Activated naive CD4-positive, alpha-beta T cell (primary cell): ENCODE measurements around the gene PDZD7.
"Not testable (repeated sequence)": the region's sequence is repeated elsewhere in the genome, so short reads cannot be mapped to it uniquely, and the experiment has no call there.

Experiments used
- DNase-seq, 4 experiments: peaks; one replicate each; lab custom pipeline; 2025; lab: John Stamatoyannopoulos, UW

The PDZD7 gene

DNA sequence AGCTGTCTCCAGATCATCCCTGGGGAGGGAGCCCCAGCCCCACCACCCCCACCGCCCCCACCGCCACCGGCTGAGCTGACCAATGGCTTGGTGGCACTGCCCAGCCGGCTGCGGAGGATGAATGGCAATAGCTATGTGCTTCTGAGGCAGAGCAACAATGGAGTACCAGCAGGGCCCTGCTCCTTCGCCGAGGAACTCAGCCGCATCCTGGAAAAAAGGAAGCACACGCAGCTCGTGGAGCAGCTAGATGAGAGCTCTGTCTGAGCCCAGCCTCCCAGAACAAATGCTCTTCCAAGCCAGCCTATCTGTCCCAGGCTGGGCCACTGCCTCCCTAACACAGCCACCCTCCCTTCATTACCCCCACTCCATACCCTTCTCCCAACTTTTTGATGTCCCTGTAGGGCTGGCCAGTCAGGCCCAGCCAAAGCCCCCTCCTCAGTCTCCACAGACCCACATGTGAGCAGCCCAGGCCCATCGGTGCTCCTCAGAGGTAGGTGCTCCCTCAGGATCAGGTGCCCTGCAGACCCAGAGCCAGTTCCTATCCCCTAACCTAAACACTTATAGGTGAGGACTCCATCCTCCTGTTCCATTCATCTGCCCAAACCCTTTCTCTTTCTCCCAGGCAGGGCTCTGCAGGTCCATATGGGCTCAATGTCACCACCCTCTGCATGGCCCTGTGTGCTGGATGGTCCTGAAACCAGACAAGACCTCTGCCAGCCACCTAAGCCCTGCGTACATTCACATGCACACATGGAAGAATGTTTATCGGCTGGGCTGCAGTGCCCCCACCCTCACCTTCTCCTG lies 46.9 kb downstream of the PDZD7 start:
- DNase-seq: no peak

DNA sequence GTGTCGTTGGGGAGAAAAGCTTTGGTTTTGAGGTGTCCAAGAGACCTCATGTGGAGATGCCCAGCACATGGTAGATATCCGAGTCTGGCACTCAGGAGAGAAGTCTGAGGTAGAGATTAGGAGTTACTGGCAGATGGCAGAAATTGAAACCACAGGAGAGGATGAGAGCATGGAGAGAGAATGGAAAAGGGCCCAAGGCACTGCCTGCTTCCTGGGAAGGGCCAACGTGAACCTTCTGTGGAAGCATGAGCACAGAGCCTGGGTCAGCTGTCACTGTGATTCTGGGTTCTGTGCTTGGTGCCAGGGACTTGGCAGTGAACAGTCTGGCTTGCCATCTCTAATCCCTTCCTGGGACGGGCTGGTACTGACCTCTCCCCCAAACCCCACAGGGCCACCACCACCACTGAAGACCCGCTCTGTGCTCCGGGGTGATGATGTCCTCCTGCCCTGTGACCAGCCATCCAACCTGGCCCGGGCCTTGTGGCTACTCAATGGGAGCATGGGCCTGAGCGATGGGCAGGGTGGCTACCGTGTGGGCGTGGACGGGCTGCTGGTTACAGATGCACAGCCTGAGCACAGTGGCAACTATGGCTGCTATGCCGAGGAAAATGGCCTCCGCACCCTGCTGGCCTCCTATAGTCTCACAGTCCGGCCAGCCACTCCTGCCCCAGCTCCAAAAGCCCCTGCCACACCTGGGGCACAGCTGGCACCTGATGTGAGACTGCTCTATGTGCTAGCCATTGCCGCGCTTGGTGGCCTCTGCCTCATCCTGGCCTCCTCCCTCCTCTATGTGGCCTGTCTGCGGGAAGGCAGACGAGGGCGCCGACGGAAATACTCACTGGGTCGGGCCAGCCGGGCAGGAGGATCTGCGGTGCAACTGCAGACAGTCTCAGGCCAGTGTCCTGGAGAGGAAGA lies 47.8 kb downstream of the PDZD7 start:
- no peak for DNase-seq

DNA sequence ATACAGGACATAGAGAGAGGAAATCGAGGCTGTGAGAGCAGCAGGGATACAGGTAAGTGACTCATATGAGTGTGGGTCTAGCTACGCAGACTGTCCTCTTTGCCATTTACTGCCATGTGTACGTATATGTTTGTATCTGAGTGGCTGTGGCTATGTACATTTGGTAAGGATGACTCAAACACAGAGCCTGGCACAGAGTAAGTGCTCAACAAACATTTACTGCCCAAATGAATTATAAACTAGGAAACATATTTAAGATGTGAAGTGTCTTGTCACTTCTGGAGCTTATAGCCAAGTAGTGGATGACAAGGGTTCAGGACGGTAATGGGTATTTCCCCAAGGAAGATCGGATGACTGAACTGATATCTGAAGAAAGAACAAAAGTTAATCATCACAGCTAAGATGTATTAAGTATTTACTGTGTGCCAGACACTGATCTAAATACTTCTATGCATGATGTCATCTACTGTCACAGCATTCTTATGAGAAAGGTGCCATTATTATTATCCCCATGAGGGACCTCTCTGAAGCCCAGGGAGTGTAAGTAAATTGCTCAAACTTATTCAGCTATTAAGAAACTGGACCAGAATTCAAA lies 49.7 kb downstream of the PDZD7 start:
- no peak for DNase-seq

DNA sequence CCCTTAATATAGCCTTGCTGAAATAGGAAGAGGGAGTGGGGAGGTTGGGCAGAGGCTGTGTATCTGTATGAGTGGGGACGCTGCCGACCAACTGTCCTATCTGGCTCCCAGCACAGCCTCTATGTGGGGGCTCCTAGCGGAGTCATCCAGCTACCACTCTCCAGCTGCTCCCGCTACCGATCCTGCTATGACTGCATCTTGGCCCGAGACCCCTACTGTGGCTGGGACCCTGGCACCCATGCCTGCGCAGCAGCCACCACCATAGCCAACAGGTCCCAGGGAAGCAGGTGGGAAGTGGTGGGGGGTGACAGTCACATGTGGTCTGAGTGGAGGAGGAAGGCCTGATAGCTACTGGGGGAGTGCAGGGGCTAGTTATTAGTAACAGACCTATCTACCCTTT lies 50.2 kb downstream of the PDZD7 start:
- DNase-seq: no peak

DNA sequence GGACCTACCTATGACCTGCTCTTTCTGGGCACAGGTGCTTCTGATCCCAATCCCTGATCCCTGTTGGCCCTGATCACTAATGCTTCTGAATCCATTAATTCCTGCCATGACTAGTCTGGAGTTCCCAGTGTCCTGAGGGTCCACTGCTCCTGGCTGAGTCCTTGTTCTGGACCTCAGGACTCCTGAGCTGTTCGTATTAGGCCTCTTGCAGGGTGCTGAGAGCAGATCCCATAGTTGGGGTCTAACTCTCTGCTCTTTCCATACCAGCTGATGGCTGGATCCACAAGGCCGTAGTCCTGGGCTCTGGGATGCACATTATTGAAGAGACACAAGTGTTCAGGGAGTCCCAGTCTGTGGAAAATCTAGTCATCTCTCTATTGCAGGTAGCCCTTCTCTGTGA lies 50.6 kb downstream of the PDZD7 start:
- no peak for DNase-seq

DNA sequence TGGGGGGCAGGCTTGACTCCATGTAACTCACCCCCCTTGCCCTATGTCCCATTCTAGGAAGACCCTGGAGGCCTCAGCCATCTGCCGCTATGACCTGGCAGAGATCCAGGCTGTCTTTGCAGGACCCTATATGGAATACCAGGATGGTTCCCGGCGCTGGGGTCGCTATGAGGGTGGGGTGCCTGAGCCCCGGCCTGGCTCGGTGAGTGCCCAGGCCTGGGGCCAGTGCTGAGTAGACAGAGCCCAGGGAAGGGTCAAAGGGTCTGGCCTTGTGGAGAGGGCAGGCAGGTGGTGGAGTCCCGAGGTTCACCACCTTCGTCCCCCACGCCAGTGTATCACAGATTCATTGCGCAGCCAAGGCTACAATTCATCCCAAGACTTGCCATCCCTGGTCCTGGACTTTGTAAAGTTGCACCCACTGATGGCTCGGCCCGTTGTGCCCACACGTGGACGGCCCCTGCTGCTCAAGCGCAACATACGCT lies 51.1 kb downstream of the PDZD7 start:
- DNase-seq: no peak

- no peak for DNase-seq
Measured at GRCh38 chr10:100978901-100979195, 52.1 kb downstream of the PDZD7 start.

DNA sequence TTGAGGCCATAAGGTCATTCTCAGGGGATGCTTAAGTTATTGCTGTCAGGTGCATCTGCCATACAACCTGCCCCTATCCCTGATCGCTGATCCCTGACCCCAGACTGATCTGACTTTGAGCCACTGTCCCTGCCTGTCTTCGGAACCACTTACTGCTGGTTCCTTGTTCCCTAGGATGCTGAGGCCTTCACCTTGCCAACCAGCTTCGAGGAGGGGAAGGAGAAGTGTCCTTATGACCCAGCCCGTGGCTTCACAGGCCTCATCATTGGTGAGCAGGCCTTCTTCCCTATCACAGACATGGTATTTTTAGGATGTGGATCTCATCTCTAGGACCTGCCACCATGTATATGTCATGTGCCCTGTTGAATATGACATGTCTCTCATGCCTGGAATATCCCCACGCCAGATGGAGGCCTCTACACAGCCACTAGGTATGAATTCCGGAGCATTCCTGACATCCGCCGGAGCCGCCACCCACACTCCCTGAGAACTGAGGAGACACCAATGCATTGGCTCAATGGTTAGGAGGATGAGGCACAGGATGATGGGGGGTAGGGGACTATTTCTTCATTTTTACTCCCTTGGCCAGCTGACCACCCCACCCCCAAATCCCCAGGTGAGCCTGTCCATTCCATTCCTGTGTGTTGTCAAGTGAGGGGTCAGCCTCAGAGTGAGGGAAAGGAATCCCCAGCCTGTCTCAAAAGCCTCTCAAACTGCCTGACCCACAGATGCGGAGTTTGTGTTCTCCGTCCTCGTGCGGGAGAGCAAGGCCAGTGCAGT lies 52.6 kb downstream of the PDZD7 start:
- DNase-seq: no peak

DNA sequence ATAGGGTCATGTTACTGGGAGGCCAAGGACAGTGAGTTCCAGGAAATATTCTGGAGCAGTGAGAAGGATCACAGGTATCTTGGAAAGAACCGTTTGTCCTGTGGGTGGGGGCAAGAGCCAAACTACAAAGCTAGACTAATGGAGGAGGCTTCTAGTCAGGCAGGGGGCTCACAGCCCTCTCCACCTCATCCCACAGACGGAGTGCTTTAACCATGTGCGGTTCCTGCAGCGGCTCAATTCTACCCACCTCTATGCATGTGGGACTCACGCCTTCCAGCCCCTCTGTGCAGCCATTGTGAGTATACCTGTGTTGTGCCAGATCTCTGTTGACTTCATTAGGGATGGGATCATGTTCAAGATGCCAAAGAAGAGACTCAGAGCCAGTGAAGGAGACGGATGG lies 53.5 kb downstream of the PDZD7 start:
- no peak for DNase-seq

- no peak for DNase-seq
Measured at GRCh38 chr10:100976906-100977305, 54.0 kb downstream of the PDZD7 start.

- DNase-seq: not testable (repeated sequence)
Measured at GRCh38 chr10:100975397-100975796, 55.5 kb downstream of the PDZD7 start.

DNA sequence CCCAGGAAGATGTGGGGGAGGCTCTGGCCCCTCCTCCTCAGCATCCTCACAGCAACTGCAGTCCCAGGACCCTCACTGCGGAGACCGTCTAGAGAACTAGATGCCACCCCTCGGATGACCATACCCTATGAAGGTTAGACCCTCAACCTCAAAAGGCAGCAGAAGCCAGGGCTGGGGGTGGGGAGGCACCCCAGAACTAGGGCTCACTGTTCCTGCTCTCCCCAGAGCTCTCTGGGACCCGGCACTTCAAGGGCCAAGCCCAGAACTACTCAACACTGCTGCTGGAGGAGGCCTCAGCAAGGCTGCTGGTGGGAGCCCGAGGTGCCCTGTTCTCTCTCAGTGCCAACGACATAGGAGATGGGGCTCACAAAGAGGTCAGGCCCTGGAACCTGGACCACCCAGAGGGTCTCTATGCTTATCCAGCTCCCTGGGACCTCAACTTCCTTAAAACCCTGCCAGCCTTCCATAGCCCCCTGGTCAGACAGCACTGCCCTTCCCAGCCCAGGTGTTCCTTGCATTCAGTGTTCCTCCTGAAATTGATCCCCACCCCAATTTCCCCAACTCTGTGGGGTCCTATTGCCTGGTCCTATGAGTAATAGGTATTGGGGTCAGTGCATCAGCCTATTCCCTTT lies 57.9 kb downstream of the PDZD7 start:
- DNase-seq: no peak

DNA sequence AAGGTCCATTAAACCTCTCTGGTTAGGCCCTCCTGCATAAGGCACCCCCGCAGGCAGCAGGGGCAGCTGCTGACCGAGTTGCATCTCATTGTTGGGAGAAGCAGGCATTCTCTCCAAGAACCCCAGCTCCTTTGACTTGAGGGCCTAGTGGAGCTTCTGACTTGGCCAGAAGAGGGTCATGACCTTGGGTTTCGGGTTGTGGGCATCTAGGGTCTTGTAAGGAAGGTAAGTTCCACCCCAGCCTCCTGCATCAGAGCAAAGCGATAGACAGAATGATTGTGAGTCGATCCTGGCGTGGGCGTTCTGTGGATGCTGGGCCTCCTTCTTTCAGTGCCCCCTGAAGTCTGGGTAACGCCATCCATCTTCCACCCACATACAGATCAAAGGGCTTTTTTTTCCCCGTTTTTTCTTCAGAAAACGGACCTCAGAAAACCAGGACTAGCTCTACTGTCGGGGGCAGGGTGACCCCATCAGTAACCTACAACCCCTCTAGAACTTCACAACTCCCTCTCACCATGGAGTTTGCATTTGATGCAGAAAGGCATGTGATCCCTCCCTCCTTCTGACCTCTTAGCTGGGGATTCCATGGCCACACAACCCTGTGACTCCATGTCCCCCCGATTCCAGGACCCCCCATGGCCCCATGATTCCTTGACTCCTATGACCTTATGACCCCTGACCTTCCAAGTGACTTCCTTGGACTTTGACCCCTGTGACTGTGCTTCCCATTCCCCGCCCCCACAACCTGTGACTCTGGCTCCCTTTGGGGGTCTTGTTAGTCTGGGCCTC lies 58.6 kb downstream of the PDZD7 start:
- no peak for DNase-seq

DNA sequence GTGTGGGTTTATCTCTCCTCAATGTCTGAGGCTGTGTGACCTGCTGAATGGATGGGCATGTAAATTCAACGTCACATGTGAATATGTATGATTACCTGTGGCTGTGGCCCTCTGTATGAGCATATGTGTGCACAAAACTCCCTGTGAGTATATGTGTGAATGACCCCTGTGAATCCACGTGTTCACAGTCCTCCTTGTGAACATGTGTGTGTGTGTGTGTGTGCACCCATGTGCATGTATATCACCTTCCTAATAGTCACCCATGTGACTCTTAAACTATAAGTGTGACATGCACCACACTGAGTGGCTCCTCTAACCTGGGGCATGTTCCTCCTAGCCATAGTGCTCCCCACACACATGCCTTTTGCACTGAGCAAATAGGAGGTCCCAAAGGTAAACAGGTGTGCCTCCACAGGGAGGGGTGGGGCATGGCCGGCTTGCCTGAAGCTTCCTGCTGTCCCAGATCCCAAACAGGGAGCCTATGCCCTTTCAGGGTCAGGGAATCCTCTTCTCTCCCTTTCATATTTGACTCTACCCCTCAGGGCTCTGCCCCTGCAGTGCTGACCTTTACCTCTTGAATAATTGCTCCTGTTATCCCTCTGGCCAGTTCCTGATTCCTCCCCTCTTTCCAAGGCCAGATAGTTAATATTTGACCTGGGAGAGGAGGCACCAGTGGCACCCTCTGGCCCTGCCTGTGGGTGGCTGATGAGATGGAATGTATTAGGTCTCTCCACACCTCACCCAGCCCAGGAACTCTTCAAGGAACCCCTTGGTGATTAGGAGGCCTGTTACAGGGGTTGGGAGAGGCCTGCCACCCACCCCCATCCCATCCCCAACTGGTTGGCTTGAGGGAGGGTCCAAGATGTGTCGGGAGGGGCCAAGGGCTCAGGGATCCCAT lies 59.8 kb downstream of the PDZD7 start:
- no peak for DNase-seq

DNA sequence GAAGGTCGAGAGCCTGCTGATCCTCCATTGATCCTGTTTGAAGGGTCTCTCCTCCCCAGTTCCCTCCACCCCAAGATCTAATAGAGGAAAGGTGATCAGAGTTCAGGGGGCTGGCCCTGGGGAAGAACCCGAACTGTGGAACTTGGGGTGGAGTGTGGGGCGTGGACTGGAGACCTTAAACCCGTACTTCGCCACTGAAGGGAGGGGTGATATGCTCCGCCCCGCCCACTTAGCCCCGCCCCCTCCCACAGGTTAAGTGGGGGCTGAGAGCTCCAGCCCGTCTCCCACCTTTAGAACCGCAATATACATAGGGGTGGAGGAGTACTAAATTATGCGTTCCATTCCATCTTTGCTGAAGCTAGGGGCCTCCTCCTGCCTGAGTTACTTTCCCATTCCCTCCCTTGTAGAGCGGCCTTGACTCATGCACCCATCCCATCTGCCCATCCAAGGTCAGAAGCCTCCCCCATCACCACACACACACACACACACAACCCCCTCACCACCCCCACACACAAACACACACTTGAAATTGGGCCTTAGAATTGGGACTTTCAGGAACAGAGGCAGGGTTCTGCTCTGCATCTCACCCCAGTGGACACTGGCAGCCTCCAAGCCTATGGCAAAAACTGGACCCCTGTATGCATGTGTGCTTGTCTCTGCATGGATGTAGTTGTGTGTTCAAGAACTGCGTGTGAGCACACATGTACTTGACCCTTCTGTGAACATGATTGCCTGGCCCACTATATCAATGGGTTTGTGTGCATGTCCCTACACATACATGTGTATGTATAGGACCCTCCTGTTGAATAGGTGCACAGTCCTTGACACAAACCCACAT lies 60.6 kb downstream of the PDZD7 start:
- DNase-seq: peak in 1 of 4 experiments; percentile 19

GRCh38 chr10:100969187-100970075 lies 61.5 kb downstream of the PDZD7 start, which contains the start of gene SEMA4G:
Gene SEMA4G, plus strand, starts transcription at chr10:100969504. Its CDS starts 3,409 bp downstream, at chr10:100972913.
- peak in 3 of 4 experiments; percentile 14 to 59 (median 26) for DNase-seq

DNA sequence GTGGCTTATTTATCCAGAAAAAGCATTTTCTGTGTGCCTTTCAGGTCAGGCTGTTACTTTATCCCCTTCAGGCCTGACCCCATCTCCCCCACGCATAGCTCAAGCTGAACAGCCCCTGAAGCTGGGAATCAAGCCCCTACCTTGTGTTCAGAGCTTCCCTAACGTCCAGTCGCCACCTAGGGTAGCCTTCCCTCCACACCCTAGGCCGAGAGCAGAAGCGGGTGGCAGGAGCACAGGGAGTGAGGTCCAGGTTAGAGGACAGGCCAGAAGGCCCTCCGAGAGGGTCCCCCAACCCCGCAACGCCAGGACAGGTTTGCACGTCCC lies 62.1 kb downstream of the PDZD7 start:
- DNase-seq: no peak
